ENCODE results near the gene CLEC2B. TPM values are rescaled to one million over a fixed set of nuclear protein-coding genes. Genes with fewer than 3 reads are reported as not detected.
A peak's percentile ranks its signal among the peaks of the same experiment; 100 is the strongest.
"Not testable (repeated sequence)": the region's sequence is repeated elsewhere in the genome, so short reads cannot be mapped to it uniquely, and the experiment has no call there.

CLEC2B gene
- total RNA-seq = 3.7 TPM
- long read RNA-seq, transcript CLEC2B-201 (5 exons, 1,700 nt) = major isoform, 7 of 7 reads
- long read RNA-seq, partial matches to known transcripts = 0 of 7 reads
- long read RNA-seq, other reads (novel, unspliced or antisense) = 0 of 7 reads

GRCh38 chr12:9869307-9870161, at the start of gene CLEC2B:
Gene CLEC2B (minus strand): TSS chr12:9869354.
- ATAC-seq (peak; percentile 78), DNase-seq (no peak)
- intact Hi-C loops (cut with micrococcal nuclease) = no loop called here

- intact Hi-C loops (cut with micrococcal nuclease) = no loop called here
- ATAC-seq (no peak), DNase-seq (no peak)
These were observed 42.6 kb upstream of the CLEC2B start for GRCh38 chr12:9911708-9912107.

GRCh38 chr12:9910716-9911421, 41.7 kb upstream of the CLEC2B start:
- no peak for DNase-seq
- no peak for ATAC-seq
- intact Hi-C loops (cut with micrococcal nuclease) = no loop called here

DNA sequence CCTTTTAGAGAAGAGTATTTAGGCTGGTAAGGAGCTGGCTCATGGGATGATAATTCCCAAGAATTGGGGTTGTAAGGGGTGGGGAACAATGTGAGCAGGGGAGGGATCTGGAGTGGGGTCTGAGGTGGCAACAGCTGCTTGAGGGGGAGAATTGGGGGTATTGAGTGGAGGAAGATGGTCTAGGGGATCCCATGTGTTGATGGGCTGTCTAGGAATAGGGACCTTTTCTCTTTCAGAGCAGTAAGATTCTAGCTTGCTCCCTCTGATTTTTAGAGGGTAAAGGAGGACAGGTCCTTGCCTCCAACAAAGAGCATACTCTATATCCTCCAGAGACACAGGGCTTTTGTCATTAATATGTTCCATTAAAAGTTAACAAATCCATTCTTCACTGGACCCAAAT, 40.6 kb upstream of the CLEC2B start:
- DNase-seq (no peak), ATAC-seq (no peak)
- intact Hi-C loops (cut with micrococcal nuclease) = no loop called here

DNA sequence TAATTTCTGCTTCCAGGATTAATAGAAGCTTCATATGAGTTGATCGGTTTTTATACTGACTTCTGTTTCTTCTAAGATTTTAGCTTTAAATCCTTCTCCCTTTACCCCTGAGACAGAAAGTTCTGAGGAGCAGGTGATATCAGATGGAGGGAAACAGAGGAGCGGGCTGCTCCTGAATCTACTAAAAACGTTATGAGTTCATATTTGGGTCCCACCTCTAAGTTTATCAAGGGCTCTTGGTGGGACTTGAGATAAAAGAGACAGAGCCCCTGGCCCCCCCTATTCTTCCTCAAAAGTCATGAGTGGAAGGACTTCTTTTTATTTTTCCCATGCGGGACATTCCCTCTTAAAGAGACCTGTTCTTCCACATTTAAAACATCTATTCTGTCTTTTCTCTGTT, 39.2 kb upstream of the CLEC2B start:
- intact Hi-C loops (cut with micrococcal nuclease) = no loop called here
- no peak for ATAC-seq
- DNase-seq = no peak

DNA sequence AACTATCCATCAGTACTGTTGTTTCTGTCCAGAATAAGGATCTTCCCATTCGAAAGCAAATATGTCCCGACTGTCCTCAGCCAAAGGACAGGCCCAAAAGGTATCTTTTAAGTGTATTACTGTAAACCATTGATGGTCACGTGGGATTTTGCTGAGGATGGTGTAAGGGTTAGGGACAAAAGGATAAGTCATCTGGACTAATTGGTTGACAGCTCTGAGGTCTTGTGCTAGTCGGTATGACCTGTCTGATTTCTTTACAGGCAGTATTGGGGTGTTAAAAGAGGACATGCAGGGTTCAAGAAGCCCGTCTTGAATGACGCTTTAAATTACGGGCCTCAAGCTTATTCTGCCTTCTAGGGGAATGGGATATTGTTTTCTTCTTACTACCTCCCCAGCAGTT, 38.6 kb upstream of the CLEC2B start:
- no peak for ATAC-seq
- no peak for DNase-seq
- intact Hi-C loops (cut with micrococcal nuclease) = no loop called here

DNA sequence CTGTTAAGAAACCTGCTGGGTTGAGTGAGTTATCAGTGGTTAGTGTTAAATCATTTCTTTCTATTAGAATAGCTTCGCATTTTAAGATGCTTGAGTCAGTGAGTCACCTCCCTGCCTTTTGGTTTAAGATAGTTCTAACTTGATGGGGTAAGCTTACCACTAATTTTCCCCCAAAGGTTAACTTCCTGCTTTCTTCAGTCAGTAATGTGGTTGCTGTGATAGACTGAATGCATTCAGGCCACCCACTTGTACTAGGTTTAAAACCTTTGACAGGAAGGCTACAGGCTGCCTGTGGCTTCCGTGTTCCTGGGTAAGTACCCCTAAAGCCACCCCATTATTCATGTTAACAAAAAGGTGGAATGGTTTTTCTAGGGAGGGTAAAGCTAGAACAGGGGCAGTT, 37.7 kb upstream of the CLEC2B start:
- ATAC-seq (no peak), DNase-seq (no peak)
- intact Hi-C loops (cut with micrococcal nuclease) = no loop called here

- intact Hi-C loops (cut with micrococcal nuclease) = no loop called here
- no peak for DNase-seq
- ATAC-seq = no peak
These were observed 33.5 kb upstream of the CLEC2B start for GRCh38 chr12:9902539-9903228.

DNA sequence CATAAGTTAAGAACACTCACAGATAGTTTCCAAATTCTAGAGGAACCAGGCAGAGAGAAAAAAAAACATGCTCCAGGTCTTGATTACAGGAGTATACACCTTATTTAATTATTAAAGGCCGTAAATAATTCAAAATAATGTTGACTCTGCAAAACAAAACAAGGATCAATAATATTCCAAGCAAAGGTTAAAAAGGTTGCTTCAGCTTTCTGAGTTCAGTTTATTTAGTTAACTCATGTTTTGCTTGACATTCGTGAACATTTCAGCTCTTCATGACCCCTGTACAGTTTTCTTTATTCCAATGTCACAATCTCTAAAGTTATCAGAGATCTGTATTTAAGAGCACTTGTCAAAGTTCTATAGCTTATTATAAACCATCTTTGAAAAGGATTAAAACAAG, 31.8 kb upstream of the CLEC2B start:
- DNase-seq (no peak), ATAC-seq (no peak)
- intact Hi-C loops (cut with micrococcal nuclease) = no loop called here

- DNase-seq (no peak), ATAC-seq (no peak)
- intact Hi-C loops (cut with micrococcal nuclease) = no loop called here
These were observed 30.1 kb upstream of the CLEC2B start for GRCh38 chr12:9899209-9899608.

DNA sequence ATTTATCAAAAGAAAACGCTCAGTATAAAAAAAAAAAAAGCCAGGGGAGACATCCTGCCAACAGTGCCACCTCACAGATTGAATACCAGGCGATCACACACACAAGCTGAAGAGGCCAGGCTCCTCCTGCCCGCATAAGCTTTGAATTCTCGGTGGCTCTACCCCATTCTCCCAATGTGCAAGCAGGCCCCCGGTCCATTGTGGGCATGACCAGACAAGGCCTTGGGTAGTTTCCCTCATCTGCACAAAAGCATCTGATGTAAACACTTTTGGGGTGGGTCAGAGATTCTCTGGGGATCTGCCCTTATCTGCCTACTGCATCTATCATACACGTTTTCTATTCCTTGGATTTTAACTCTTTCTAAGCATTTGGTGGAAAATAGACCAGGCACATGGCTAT, 28.4 kb upstream of the CLEC2B start:
- DNase-seq (no peak), ATAC-seq (no peak)
- intact Hi-C loops (cut with micrococcal nuclease) = no loop called here

DNA sequence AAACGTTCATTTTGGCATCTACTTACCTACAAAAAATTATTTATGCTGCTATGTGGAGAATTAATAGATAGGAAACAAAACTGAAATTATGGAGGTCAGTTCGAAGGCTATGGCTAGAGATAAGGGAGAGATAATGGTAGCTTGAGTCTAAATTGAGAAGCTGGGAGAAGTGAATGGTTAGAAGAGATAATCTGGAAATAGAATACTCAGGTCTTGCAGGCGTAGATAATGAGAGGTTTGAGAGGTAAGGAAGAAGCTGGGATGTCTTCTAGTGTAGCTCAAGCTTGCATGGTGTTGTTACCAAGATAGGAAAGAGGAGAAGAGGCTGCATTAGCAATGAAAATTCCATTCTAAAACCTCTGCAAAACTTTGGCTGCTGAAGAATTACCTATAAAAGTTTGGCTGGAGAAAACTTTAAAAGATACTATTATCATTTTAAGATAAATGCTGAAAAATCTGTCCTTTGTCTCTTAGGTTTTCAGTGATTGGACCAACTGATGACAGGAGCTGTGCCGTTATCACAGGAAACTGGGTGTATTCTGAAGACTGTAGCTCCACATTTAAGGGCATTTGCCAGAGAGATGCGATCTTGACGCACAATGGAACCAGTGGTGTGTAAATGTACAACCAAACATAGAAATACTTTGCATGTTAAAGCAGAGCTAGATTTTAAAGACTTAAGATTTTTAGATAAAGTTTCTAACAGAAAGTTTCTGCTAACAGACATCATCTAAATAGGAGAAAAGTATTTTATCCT, 26.2 kb upstream of the CLEC2B start:
- no peak for DNase-seq
- ATAC-seq = no peak
- intact Hi-C loops (cut with micrococcal nuclease) = no loop called here

DNA sequence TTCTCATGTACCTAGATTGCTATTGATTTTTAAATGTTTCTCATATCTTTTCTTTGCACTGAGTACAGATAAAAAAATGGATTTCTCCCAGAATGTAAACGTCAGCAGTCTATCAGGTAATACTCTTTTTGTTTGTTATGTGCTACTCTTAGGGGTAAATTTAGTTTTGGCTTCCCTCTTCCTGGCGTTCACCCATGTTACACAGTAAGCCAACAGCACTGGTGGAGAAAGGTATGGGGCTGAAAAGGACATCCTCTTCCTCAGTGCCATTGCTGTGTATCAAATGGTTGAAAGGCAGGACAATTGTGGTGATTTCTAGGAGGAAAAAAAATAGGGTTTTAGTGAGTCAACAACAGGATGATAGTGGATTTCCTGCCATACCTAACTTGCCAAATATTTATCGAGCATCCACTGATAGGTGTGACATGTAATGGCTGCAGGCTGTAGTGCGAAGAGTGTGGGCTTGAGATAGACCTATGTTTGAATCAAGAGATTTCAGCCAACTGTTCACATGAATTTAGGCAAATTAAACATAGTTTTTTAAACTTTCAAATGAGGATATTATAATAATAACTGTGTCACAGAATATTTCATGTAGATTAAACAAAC, 19.6 kb upstream of the CLEC2B start:
- intact Hi-C loops (cut with micrococcal nuclease) = no loop called here
- no peak for DNase-seq
- ATAC-seq = no peak

- no peak for DNase-seq
- no peak for ATAC-seq
- intact Hi-C loops (cut with micrococcal nuclease) = no loop called here
These were observed 14.0 kb upstream of the CLEC2B start for GRCh38 chr12:9883175-9883574.

DNA sequence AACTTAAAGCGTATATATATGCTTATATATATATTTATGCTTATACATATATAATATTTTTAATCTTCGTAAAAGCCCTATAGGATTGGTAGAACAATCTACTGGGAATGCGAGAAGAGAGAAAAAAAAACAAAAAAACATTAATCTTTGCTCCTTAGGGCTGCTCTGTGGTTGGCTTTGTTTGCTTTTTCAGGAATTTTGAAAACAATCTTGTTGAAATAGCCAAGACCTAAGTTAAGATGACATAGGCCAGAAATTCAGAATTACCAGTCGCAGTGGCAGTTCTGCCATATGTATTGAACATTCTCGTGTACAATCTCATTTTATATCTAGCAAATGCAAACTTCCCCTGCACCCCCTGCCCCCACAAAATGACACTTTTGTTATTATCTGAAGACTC, 12.8 kb upstream of the CLEC2B start:
- no peak for DNase-seq
- intact Hi-C loops (cut with micrococcal nuclease) = no loop called here
- no peak for ATAC-seq

GRCh38 chr12:9881246-9881645, 12.1 kb upstream of the CLEC2B start, which contains the start of gene KLRF2:
Gene KLRF2 (plus strand): TSS chr12:9881489. CDS start chr12:9881596, 107 bp downstream.
- no peak for DNase-seq
- intact Hi-C loops (cut with micrococcal nuclease) = no loop called here
- no peak for ATAC-seq

DNA sequence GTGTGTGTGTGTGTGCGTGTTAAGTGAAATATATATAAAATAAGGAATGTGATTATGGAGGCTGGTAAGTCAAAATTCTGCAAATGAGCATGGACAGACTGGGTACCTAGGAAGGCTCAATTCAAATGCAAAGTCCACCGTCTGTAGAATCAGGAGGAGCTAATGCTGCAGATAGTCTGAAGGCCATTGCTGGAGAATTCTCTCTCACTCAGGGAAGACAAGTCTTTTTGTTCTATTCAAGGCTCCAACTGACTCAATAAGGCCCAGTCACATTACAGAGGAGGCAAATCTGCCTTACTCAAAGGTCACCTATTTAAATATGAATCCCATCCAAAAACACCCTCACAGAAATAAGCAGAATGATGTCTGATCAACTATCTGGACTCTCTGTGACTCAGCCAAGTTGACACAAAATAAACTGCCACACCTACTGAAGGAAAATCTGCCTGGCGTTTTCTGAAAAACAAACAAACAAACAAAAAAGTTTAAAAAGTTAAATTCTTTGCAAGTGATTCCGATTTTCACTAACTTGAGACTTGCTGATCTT, 11.5 kb upstream of the CLEC2B start:
- ATAC-seq = no peak
- DNase-seq = no peak
- intact Hi-C loops (cut with micrococcal nuclease) = no loop called here

DNA sequence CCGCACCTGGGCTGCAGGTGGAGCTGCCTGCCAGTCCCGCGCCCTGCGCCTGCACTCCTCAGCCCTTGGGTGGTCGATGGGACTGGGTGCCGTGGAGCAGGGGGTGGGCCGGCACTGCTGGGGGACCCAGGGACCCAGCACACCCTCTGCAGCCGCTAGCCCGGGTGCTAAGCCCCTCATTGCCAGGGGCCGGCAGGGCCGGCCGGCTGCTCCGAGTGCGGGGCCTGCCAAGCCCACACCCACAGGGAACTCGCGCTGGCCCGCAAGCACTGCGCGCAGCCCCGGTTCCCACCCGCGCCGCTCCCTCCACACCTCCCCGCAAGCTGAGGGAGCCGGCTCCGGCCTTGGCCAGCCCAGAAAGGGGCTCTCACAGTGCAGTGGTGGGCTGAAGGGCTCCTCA, 7.0 kb upstream of the CLEC2B start:
- DNase-seq; ATAC-seq; intact Hi-C loops (cut with micrococcal nuclease): not testable (repeated sequence)
